Endothelial cell of umbilical vein (primary cell): ENCODE measurements around the gene SEMG2. TPM values are rescaled to one million over a fixed set of nuclear protein-coding genes. Genes with fewer than 3 reads are reported as not detected.

ENCODE experiments used
- BruUV-seq: library from RNA; stranded (reverse); fragments of 400-500 nt; replicated peaks from 2 replicates; lab custom pipeline; 2021; lab: Mats Ljungman, UMichigan
- CTCF ChIA-PET: fragments of 300-600, 350-600 bp; sonication (Branson Sonifier 250); formaldehyde crosslinking; loops from one replicate; lab custom pipeline; 2021; ENCODE audit warnings: antibody characterized with exemption, inconsistent platforms; lab: Charles Lee
- POLR2A ChIA-PET: fragments of 300-600, 350-600 bp; sonication (Branson Sonifier 250); formaldehyde crosslinking; loops from one replicate; lab custom pipeline; 2021; ENCODE audit warnings: antibody characterized with exemption, inconsistent platforms; lab: Charles Lee
- DNase-seq: peaks from one replicate; pipeline ENCODE4 v3.0.0-alpha.2; 2011; ENCODE audit warnings: low read depth, low spot score
- FAIRE-seq: peaks from 2 replicates; lab custom pipeline; 2011; peaks lifted over from hg19 to GRCh38; lab: Jason Lieb, UNC
- H2AFZ ChIP-seq: 2 replicates; pipeline ENCODE4 v1.6.0; 2012; ENCODE audit warnings: low read depth, low read length, control low read depth, inconsistent platforms
- H3K27ac ChIP-seq: 2 replicates; pipeline ENCODE4 v1.5.1; 2011; ENCODE audit warnings: low read depth, mild to moderate bottlenecking, control low read depth, low read length, moderate library complexity; ENCODE audit not compliant: insufficient read depth
- H3K27me3 ChIP-seq, 2 experiments: 2 replicates each; pipeline versions ENCODE4 v1.6.0 to v1.6.1; 2011; ENCODE audit warnings: low read length in 2 of 2, mixed read lengths in 1 of 2; ENCODE audit not compliant: control insufficient read depth in 2 of 2, insufficient read depth in 2 of 2
- H3K36me3 ChIP-seq, 2 experiments: 2 replicates in 1 of 2; 3 replicates in 1 of 2; pipeline ENCODE4 v1.5.1; 2011; ENCODE audit warnings: low read length in 2 of 2, mild to moderate bottlenecking in 1 of 2, moderate library complexity in 1 of 2; ENCODE audit not compliant: control insufficient read depth in 2 of 2, insufficient read depth in 2 of 2; ENCODE audit errors: extremely low read depth in 1 of 2
- H3K4me1 ChIP-seq: 3 replicates; pipeline ENCODE4 v1.5.1; 2011; ENCODE audit warnings: mild to moderate bottlenecking, low read length; ENCODE audit not compliant: control insufficient read depth, insufficient read depth; ENCODE audit errors: extremely low read depth
- H3K4me2 ChIP-seq: 2 replicates; pipeline ENCODE4 v1.6.1; 2011; ENCODE audit warnings: low read length, control low read depth, mixed read lengths; ENCODE audit not compliant: insufficient read depth
- H3K4me3 ChIP-seq, 3 experiments: fragments of 200-600 bp in 1 of 3; sonication (generic), shearing (Covaris generic) in 1 of 3; replicated peaks in 1 of 3; 2 replicates each; pipeline ENCODE4 v1.5.1; 2011 to 2016; ENCODE audit warnings: control low read depth in 3 of 3, low read length in 3 of 3, mild to moderate bottlenecking in 2 of 3, inconsistent platforms in 1 of 3, low read depth in 1 of 3, moderate library complexity in 1 of 3; ENCODE audit not compliant: insufficient read depth in 1 of 3
- H3K79me2 ChIP-seq: 2 replicates; pipeline ENCODE4 v1.6.0; 2012; ENCODE audit warnings: low read length, inconsistent platforms; ENCODE audit not compliant: control insufficient read depth, insufficient read depth
- H3K9ac ChIP-seq: replicated peaks from 2 replicates; pipeline ENCODE3; 2011; ENCODE audit warnings: low read length, control low read depth; ENCODE audit not compliant: insufficient read depth; ENCODE audit errors: extremely low read depth
- H3K9me1 ChIP-seq: replicated peaks from 3 replicates; pipeline ENCODE4 v1.6.0; 2011; ENCODE audit warnings: mild to moderate bottlenecking, low read length; ENCODE audit not compliant: control insufficient read depth, insufficient read depth; ENCODE audit errors: extremely low read depth
- H3K9me3 ChIP-seq: replicated peaks from 2 replicates; pipeline ENCODE4 v1.5.1; 2012; ENCODE audit warnings: low read length, inconsistent platforms; ENCODE audit not compliant: control insufficient read depth, insufficient read depth
- H4K20me1 ChIP-seq: replicated peaks from 2 replicates; pipeline ENCODE3; 2011; ENCODE audit warnings: mild to moderate bottlenecking, low read length; ENCODE audit not compliant: control insufficient read depth, insufficient read depth; ENCODE audit errors: extremely low read depth
- EZH2 ChIP-seq: IDR thresholded peaks from 2 replicates; pipeline ENCODE4 v1.6.1; 2012; ENCODE audit warnings: borderline replicate concordance, low read depth, mild to moderate bottlenecking, moderate library complexity, low read length, inconsistent platforms; ENCODE audit not compliant: severe bottlenecking
- FOS ChIP-seq: IDR thresholded peaks from 2 replicates; pipeline ENCODE4 v1.6.1; 2011; ENCODE audit warnings: mild to moderate bottlenecking, low read length, moderate library complexity, borderline replicate concordance; ENCODE audit not compliant: insufficient read depth
- GATA2 ChIP-seq: IDR thresholded peaks from 2 replicates; pipeline ENCODE4 v1.7.0; 2011; ENCODE audit warnings: low read depth, mild to moderate bottlenecking, moderate library complexity, mixed read lengths, low read length; ENCODE audit not compliant: insufficient read length, insufficient read depth
- JUN ChIP-seq: IDR thresholded peaks from 2 replicates; pipeline ENCODE4 v1.6.1; 2011; ENCODE audit warnings: borderline replicate concordance, low read depth; ENCODE audit not compliant: insufficient read length, insufficient read depth
- MYC ChIP-seq: IDR thresholded peaks from one replicate; pipeline ENCODE4 v1.6.1; 2011; ENCODE audit warnings: mild to moderate bottlenecking, low read depth, low read length
- POLR2A ChIP-seq: IDR thresholded peaks from 2 replicates; pipeline ENCODE4 v1.6.1; 2012; ENCODE audit warnings: low read depth, mild to moderate bottlenecking, control low read depth, low read length
- POLR2AphosphoS5 ChIP-seq: IDR thresholded peaks from 2 replicates; pipeline ENCODE4 v1.6.1; 2012; ENCODE audit warnings: low read depth, mild to moderate bottlenecking, control low read depth, low read length, moderate library complexity; ENCODE audit not compliant: insufficient read depth
- dilution Hi-C: fragments of 300-500 bp; cut with MboI; formaldehyde crosslinking; loops from one replicate; pipeline ENCODE4 v1.15.0; 2019; ENCODE audit warnings: low sequenced_read_pairs; ENCODE audit not compliant: extremely low pct_ligation_motif_present
- intact Hi-C: fragments of 100-400 bp; cut with micrococcal nuclease; formaldehyde crosslinking; loops from one replicate; pipeline ENCODE4 v1.10.0; 2022
- polyA plus RNA-seq, 4 experiments: library from polyadenylated mRNA; depleted of rRNA in 3 of 4; stranded (reverse) in 3 of 4; unstranded in 1 of 4; fragments of >200 nt; gene quantifications; 2 replicates each; pipeline versions ENCODE4 v1.2.1 to v1.2.3, GENCODE V29; 2011 to 2012; ENCODE audit warnings: missing spikeins in 1 of 4
- total RNA-seq: library from RNA; stranded (reverse); gene quantifications from 2 replicates; pipeline ENCODE4 v1.2.3, GENCODE V29; 2021
- TF ChIP-seq, protein P1 (sequence below), 2 donors: IDR thresholded peaks; 1 replicate in 1 of 2; 2 replicates in 1 of 2; pipeline ENCODE4 v1.5.1; 2011; ENCODE audit warnings: low read length in 2 of 2, mild to moderate bottlenecking in 2 of 2, moderate library complexity in 2 of 2, control low read depth in 1 of 2, inconsistent platforms in 1 of 2, low read depth in 1 of 2; ENCODE audit not compliant: insufficient read depth in 1 of 2; ENCODE audit errors: extremely low read depth in 1 of 2
- TF ChIP-seq, protein P2 (sequence below): IDR thresholded peaks from 2 replicates; pipeline ENCODE4 v1.6.1; 2011; ENCODE audit not compliant: insufficient read depth, insufficient read length

The SEMG2 gene
- total and polyA plus RNA-seq, 2 donors (not counting 3 experiments of a cell fraction or from before 2014, with no cell fraction given) = not detected

- H3K4me3 ChIP-seq = no peak overlapping the region
- TF ChIP-seq EZH2 (no peak), GATA2 (no peak), POLR2A (no peak), JUN (no peak), FOS (no peak), POLR2AphosphoS5 (no peak), MYC (no peak)
- TF ChIP-seq, protein P1, sequence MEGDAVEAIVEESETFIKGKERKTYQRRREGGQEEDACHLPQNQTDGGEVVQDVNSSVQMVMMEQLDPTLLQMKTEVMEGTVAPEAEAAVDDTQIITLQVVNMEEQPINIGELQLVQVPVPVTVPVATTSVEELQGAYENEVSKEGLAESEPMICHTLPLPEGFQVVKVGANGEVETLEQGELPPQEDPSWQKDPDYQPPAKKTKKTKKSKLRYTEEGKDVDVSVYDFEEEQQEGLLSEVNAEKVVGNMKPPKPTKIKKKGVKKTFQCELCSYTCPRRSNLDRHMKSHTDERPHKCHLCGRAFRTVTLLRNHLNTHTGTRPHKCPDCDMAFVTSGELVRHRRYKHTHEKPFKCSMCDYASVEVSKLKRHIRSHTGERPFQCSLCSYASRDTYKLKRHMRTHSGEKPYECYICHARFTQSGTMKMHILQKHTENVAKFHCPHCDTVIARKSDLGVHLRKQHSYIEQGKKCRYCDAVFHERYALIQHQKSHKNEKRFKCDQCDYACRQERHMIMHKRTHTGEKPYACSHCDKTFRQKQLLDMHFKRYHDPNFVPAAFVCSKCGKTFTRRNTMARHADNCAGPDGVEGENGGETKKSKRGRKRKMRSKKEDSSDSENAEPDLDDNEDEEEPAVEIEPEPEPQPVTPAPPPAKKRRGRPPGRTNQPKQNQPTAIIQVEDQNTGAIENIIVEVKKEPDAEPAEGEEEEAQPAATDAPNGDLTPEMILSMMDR (IDR thresholded peaks at IDR 0.05; ENCODE audit: extremely low read depth in 1 of 2, insufficient read depth in 1 of 2, low read depth in 1 of 2, low read length in 2 of 2) = no peak
- TF ChIP-seq, protein P2, sequence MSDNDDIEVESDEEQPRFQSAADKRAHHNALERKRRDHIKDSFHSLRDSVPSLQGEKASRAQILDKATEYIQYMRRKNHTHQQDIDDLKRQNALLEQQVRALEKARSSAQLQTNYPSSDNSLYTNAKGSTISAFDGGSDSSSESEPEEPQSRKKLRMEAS = no peak
- no peak overlapping the region for H3K27ac ChIP-seq
- no peaks in the 10 kb centered on the region for H3K4me1 ChIP-seq
- FAIRE-seq (no peak), DNase-seq (no peak)
- CTCF ChIA-PET = no interaction called here
- dilution Hi-C loops = no loop called here
- no peak overlapping the region for H3K9ac ChIP-seq
- no peaks in the 10 kb centered on the region for H4K20me1 ChIP-seq
- no peaks in the 10 kb centered on the region for H3K9me1 ChIP-seq
- intact Hi-C loops = no loop called here
- H2AFZ ChIP-seq = no peak overlapping the region
- POLR2A ChIA-PET = no interaction called here
- peaks cover 0 to 2% of the 10 kb centered on the region in 2 experiments for H3K27me3 ChIP-seq
- no peak overlapping the region for H3K4me2 ChIP-seq
- no peaks in the 10 kb centered on the region for H3K36me3 ChIP-seq
- H3K9me3 ChIP-seq = no peaks in the 10 kb centered on the region
- no TSS peak for BruUV-seq
- H3K79me2 ChIP-seq = no peaks in the 10 kb centered on the region
These were observed 38.1 kb upstream of the SEMG2 start for GRCh38 chr20:45183084-45183483.
